ENCODE measurements around the gene AVPI1. TPM values are rescaled to one million over a fixed set of nuclear protein-coding genes. Genes with fewer than 3 reads are reported as not detected.

AVPI1 gene
- polyA plus RNA-seq, 1 donor (not counting 4 experiments of a cell fraction or from before 2014, with no cell fraction given), result 48.8 TPM

DNA sequence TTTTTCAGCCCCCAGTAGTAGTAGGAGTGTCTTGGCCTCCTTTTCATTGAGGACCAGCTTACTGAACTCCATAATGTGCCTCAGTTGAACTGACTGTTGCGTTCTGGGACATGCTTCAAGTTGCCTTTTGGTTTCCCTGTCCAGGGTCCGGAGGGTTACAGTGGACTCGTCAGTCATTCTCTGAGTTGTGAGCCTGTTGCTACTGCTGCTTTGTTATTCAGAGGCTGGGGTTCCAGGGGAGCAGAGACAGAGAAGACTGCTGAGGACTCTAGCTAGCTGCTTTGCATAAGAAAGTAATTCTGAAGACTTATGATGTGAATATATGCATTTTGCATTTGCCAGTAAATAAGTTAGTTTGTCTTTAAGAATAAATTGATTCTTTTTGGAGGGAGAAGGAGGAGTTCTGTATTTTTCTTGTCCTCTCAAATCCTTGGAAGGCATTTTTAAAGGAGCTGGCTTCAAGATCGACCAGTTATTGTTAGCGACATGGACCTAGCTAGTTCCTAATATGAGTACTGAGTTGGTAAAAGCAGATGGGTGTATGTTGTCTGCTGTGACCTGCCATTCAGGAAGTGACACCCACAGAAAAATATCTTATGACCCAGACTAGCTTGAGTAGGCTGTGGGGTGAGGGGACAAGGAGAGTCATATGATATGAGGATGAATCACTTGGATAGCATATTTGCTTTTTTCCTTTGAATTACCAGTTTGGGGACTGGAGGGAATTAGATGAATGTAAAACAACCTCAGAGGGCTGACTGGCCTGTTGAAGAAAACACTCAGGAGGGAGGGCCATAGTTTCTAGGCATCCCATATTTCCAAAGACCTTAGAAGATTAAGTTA lies 38.3 kb downstream of the AVPI1 start:
- FAIRE-seq, result peak; percentile 95
- H2AFZ ChIP-seq (ENCODE audit: control insufficient read depth, low read length), result no peak overlapping the region
- TF ChIP-seq EZH2 (IDR thresholded peaks at IDR 0.05; ENCODE audit: low read length), result no peak
- TF ChIP-seq, protein P1, sequence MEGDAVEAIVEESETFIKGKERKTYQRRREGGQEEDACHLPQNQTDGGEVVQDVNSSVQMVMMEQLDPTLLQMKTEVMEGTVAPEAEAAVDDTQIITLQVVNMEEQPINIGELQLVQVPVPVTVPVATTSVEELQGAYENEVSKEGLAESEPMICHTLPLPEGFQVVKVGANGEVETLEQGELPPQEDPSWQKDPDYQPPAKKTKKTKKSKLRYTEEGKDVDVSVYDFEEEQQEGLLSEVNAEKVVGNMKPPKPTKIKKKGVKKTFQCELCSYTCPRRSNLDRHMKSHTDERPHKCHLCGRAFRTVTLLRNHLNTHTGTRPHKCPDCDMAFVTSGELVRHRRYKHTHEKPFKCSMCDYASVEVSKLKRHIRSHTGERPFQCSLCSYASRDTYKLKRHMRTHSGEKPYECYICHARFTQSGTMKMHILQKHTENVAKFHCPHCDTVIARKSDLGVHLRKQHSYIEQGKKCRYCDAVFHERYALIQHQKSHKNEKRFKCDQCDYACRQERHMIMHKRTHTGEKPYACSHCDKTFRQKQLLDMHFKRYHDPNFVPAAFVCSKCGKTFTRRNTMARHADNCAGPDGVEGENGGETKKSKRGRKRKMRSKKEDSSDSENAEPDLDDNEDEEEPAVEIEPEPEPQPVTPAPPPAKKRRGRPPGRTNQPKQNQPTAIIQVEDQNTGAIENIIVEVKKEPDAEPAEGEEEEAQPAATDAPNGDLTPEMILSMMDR (optimal IDR thresholded peaks at IDR 0.05 in 1 of 3, IDR thresholded peaks at IDR 0.05 in 1 of 3, conservative IDR thresholded peaks at IDR 0.05 in 1 of 3; ENCODE audit: extremely low read depth in 1 of 3, insufficient read depth in 2 of 3, low read length in 3 of 3), result no peak
- H3K79me2 ChIP-seq (ENCODE audit: control insufficient read depth, insufficient read depth, low read length), result peaks cover 50% of the 10 kb centered on the region
- H3K27ac ChIP-seq (ENCODE audit: control insufficient read depth, insufficient read depth, low read length), result peak overlapping the region; percentile 91
- H3K36me3 ChIP-seq (ENCODE audit: control insufficient read depth in 2 of 2, extremely low read depth in 1 of 2, insufficient read depth in 2 of 2, low read length in 2 of 2), result peaks cover 17 to 41% of the 10 kb centered on the region in 2 experiments
- peak overlapping the region in 2 of 3 experiments; percentile 48 to 52 for H3K4me3 ChIP-seq (ENCODE audit: control insufficient read depth in 2 of 3, extremely low read depth in 1 of 3, insufficient read depth in 2 of 3, low read depth in 1 of 3, low read length in 3 of 3)
- peaks cover 57% of the 10 kb centered on the region for H3K4me1 ChIP-seq (ENCODE audit: control insufficient read depth, extremely low read depth, insufficient read depth, low read length)
- H3K9ac ChIP-seq (ENCODE audit: control insufficient read depth, extremely low read depth, insufficient read depth, low read length), result peak overlapping the region; percentile 60
- DNase-seq (ENCODE audit: low read depth, low spot score), result peak; percentile 70
- no peaks in the 10 kb centered on the region for H3K9me1 ChIP-seq (ENCODE audit: control insufficient read depth, extremely low read depth, insufficient read depth, low read length)
- peak overlapping the region; percentile 83 for H3K4me2 ChIP-seq (ENCODE audit: control insufficient read depth, extremely low read depth, insufficient read depth, low read depth, low read length)
- H3K27me3 ChIP-seq (ENCODE audit: control insufficient read depth, extremely low read depth, insufficient read depth, low read length), result no peaks in the 10 kb centered on the region
- H3K9me3 ChIP-seq (ENCODE audit: control insufficient read depth, low read depth, low read length), result no peaks in the 10 kb centered on the region
- H4K20me1 ChIP-seq (ENCODE audit: control insufficient read depth, extremely low read depth, insufficient read depth, low read length), result no peaks in the 10 kb centered on the region
- dilution Hi-C loops (cut with MboI; ENCODE audit: extremely low pct_ligation_motif_present, low sequenced_read_pairs), result no loop called here

DNA sequence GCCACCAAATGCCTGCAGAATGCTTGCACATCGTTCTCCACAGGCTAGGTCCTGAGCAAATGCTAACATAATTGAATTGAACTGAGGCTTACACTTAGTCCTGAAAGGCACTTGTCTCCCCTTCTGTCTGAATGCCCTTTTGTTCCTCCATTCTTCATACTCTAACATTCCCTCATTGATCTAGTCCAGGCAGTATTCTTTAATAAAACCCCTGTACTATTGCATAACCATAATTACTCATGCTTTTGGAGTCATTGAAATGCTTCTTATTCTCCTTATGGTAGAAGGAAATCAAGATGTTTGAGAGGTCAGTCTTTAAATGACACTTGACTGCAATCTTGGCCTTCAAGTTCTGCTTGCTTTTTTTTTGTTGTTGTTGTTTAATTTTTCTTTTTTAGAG lies 39.5 kb downstream of the AVPI1 start:
- dilution Hi-C loops (cut with MboI; ENCODE audit: extremely low pct_ligation_motif_present, low sequenced_read_pairs), result no loop called here

More for the DNA sequence above, 39.5 kb downstream of the AVPI1 start:
- FAIRE-seq (peak; percentile 76), DNase-seq (ENCODE audit: low read depth, low spot score) (peak; percentile 23)
- H3K27ac ChIP-seq (ENCODE audit: control insufficient read depth, insufficient read depth, low read length), result peak overlapping the region; percentile 17
- no peaks in the 10 kb centered on the region for H4K20me1 ChIP-seq (ENCODE audit: control insufficient read depth, extremely low read depth, insufficient read depth, low read length)
- peaks cover 12 to 39% of the 10 kb centered on the region in 2 experiments for H3K36me3 ChIP-seq (ENCODE audit: control insufficient read depth in 2 of 2, extremely low read depth in 1 of 2, insufficient read depth in 2 of 2, low read length in 2 of 2)
- H3K9me3 ChIP-seq (ENCODE audit: control insufficient read depth, low read depth, low read length), result no peaks in the 10 kb centered on the region
- H3K9me1 ChIP-seq (ENCODE audit: control insufficient read depth, extremely low read depth, insufficient read depth, low read length), result no peaks in the 10 kb centered on the region
- peak overlapping the region; percentile 65 for H3K4me2 ChIP-seq (ENCODE audit: control insufficient read depth, extremely low read depth, insufficient read depth, low read depth, low read length)
- no peak for TF ChIP-seq EZH2 (IDR thresholded peaks at IDR 0.05; ENCODE audit: low read length)
- TF ChIP-seq, protein P1 (optimal IDR thresholded peaks at IDR 0.05 in 1 of 3, IDR thresholded peaks at IDR 0.05 in 1 of 3, conservative IDR thresholded peaks at IDR 0.05 in 1 of 3; ENCODE audit: extremely low read depth in 1 of 3, insufficient read depth in 2 of 3, low read length in 3 of 3), result no peak
- no peaks in the 10 kb centered on the region for H3K27me3 ChIP-seq (ENCODE audit: control insufficient read depth, extremely low read depth, insufficient read depth, low read length)
- H3K79me2 ChIP-seq (ENCODE audit: control insufficient read depth, insufficient read depth, low read length), result peaks cover 54% of the 10 kb centered on the region
- no peak overlapping the region for H3K9ac ChIP-seq (ENCODE audit: control insufficient read depth, extremely low read depth, insufficient read depth, low read length)
- peak overlapping the region in 1 of 3 experiments; percentile 4 for H3K4me3 ChIP-seq (ENCODE audit: control insufficient read depth in 2 of 3, extremely low read depth in 1 of 3, insufficient read depth in 2 of 3, low read depth in 1 of 3, low read length in 3 of 3)
- peaks cover 62% of the 10 kb centered on the region for H3K4me1 ChIP-seq (ENCODE audit: control insufficient read depth, extremely low read depth, insufficient read depth, low read length)
- H2AFZ ChIP-seq (ENCODE audit: control insufficient read depth, low read length), result no peak overlapping the region
